ENCODE results near the gene XPNPEP3. TPM values are rescaled to one million over a fixed set of nuclear protein-coding genes. Genes with fewer than 3 reads are reported as not detected.
A peak's percentile ranks its signal among the peaks of the same experiment; 100 is the strongest.

Gene XPNPEP3
- total RNA-seq, 1 donor from 2014 or later: 22.5 TPM

- Mint-ChIP-seq H3K4me1 (ENCODE audit: unreplicated experiment) (peaks cover 11% of the 10 kb centered on the region), H3K36me3 (ENCODE audit: unreplicated experiment) (peaks cover 26% of the 10 kb centered on the region), H3K4me3 (ENCODE audit: unreplicated experiment) (no peak overlapping the region), H3K9me3 (ENCODE audit: unreplicated experiment) (no peaks in the 10 kb centered on the region), H3K27me3 (ENCODE audit: unreplicated experiment) (no peaks in the 10 kb centered on the region), H3K27ac (ENCODE audit: unreplicated experiment) (no peak overlapping the region)
- DNase-seq (ENCODE audit: extremely low spot score, unreplicated experiment): no peak
- TF ChIP-seq CTCF (IDR thresholded peaks at IDR 0.05): no peak
These were observed 101.4 kb downstream of the XPNPEP3 start for GRCh38 chr22:40958299-40958698.

GRCh38 chr22:40960145-40960544 lies 103.2 kb downstream of the XPNPEP3 start:
- Mint-ChIP-seq H3K4me3 (ENCODE audit: unreplicated experiment) (no peak overlapping the region), H3K27me3 (ENCODE audit: unreplicated experiment) (no peaks in the 10 kb centered on the region), H3K27ac (ENCODE audit: unreplicated experiment) (peak overlapping the region; percentile 1), H3K4me1 (ENCODE audit: unreplicated experiment) (peaks cover 2% of the 10 kb centered on the region), H3K36me3 (ENCODE audit: unreplicated experiment) (peaks cover 21% of the 10 kb centered on the region), H3K9me3 (ENCODE audit: unreplicated experiment) (no peaks in the 10 kb centered on the region)
- TF ChIP-seq CTCF (IDR thresholded peaks at IDR 0.05): no peak
- DNase-seq (ENCODE audit: extremely low spot score, unreplicated experiment): no peak

GRCh38 chr22:40965936-40966725 lies 109.2 kb downstream of the XPNPEP3 start:
- no peak for DNase-seq (ENCODE audit: extremely low spot score, unreplicated experiment)
- Mint-ChIP-seq H3K9me3 (ENCODE audit: unreplicated experiment) (no peaks in the 10 kb centered on the region), H3K4me1 (ENCODE audit: unreplicated experiment) (no peaks in the 10 kb centered on the region), H3K27ac (ENCODE audit: unreplicated experiment) (no peak overlapping the region), H3K36me3 (ENCODE audit: unreplicated experiment) (peaks cover 27% of the 10 kb centered on the region), H3K4me3 (ENCODE audit: unreplicated experiment) (no peak overlapping the region), H3K27me3 (ENCODE audit: unreplicated experiment) (no peaks in the 10 kb centered on the region)
- TF ChIP-seq CTCF (IDR thresholded peaks at IDR 0.05): no peak

- DNase-seq (ENCODE audit: extremely low spot score, unreplicated experiment): no peak
These were observed 109.8 kb downstream of the XPNPEP3 start for GRCh38 chr22:40966726-40967085.

More at GRCh38 chr22:40966726-40967085, 109.8 kb downstream of the XPNPEP3 start:
- Mint-ChIP-seq H3K27me3 (ENCODE audit: unreplicated experiment) (no peaks in the 10 kb centered on the region), H3K4me3 (ENCODE audit: unreplicated experiment) (no peak overlapping the region), H3K36me3 (ENCODE audit: unreplicated experiment) (peaks cover 27% of the 10 kb centered on the region), H3K9me3 (ENCODE audit: unreplicated experiment) (no peaks in the 10 kb centered on the region), H3K27ac (ENCODE audit: unreplicated experiment) (no peak overlapping the region), H3K4me1 (ENCODE audit: unreplicated experiment) (no peaks in the 10 kb centered on the region)
- TF ChIP-seq CTCF (IDR thresholded peaks at IDR 0.05): no peak
